ENCODE measurements around the gene ANKS1B. TPM values are rescaled to one million over a fixed set of nuclear protein-coding genes. Genes with fewer than 3 reads are reported as not detected.
"Not testable (repeated sequence)": the region's sequence is repeated elsewhere in the genome, so short reads cannot be mapped to it uniquely, and the experiment has no call there.

The ANKS1B gene
- total RNA-seq, 1 donor from 2014 or later: 2.3 TPM

GRCh38 chr12:99036566-99036965 lies 948.2 kb downstream of the ANKS1B start:
- TF ChIP-seq, protein P1, sequence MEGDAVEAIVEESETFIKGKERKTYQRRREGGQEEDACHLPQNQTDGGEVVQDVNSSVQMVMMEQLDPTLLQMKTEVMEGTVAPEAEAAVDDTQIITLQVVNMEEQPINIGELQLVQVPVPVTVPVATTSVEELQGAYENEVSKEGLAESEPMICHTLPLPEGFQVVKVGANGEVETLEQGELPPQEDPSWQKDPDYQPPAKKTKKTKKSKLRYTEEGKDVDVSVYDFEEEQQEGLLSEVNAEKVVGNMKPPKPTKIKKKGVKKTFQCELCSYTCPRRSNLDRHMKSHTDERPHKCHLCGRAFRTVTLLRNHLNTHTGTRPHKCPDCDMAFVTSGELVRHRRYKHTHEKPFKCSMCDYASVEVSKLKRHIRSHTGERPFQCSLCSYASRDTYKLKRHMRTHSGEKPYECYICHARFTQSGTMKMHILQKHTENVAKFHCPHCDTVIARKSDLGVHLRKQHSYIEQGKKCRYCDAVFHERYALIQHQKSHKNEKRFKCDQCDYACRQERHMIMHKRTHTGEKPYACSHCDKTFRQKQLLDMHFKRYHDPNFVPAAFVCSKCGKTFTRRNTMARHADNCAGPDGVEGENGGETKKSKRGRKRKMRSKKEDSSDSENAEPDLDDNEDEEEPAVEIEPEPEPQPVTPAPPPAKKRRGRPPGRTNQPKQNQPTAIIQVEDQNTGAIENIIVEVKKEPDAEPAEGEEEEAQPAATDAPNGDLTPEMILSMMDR (IDR thresholded peaks at IDR 0.05): no peak

DNA sequence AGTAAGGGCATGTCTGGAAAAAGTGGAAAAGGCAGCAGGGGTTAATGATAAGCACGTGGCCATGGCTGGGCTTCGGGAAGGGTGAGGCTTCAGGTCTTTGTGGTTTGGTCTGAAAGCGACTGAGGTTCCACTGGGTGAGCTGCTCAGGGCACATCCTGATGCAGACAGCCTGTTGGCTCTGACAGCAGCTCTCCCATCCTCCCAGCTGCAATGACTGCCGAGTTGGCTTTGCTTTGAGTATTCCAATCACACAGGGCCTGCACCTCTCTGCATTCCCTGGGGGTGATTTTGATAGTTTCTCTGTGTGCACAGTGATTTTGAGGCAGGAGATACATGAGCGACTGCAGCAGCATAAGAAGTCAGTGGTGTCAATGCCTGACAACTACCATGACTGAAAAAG lies 948.9 kb downstream of the ANKS1B start:
- no peak for DNase-seq (ENCODE audit: low spot score)
- Mint-ChIP-seq H3K9me3 (ENCODE audit: low read depth) (peaks cover 4% of the 10 kb centered on the region), H3K4me3 (ENCODE audit: unreplicated experiment) (no peak overlapping the region), H3K27ac (ENCODE audit: unreplicated experiment) (no peak overlapping the region), H3K27me3 (ENCODE audit: low read depth) (peaks cover 18% of the 10 kb centered on the region), H3K36me3 (ENCODE audit: low read depth) (peaks cover 2% of the 10 kb centered on the region), H3K4me1 (ENCODE audit: low read depth) (no peaks in the 10 kb centered on the region)
- TF ChIP-seq, protein P1 (IDR thresholded peaks at IDR 0.05): no peak

More at GRCh38 chr12:99036566-99036965, 948.2 kb downstream of the ANKS1B start:
- no peak for DNase-seq (ENCODE audit: low spot score)
- Mint-ChIP-seq H3K4me3 (ENCODE audit: unreplicated experiment) (no peak overlapping the region), H3K27me3 (ENCODE audit: low read depth) (peaks cover 14% of the 10 kb centered on the region), H3K9me3 (ENCODE audit: low read depth) (peaks cover 4% of the 10 kb centered on the region), H3K36me3 (ENCODE audit: low read depth) (peaks cover 2% of the 10 kb centered on the region), H3K4me1 (ENCODE audit: low read depth) (no peaks in the 10 kb centered on the region), H3K27ac (ENCODE audit: unreplicated experiment) (no peak overlapping the region)

DNA sequence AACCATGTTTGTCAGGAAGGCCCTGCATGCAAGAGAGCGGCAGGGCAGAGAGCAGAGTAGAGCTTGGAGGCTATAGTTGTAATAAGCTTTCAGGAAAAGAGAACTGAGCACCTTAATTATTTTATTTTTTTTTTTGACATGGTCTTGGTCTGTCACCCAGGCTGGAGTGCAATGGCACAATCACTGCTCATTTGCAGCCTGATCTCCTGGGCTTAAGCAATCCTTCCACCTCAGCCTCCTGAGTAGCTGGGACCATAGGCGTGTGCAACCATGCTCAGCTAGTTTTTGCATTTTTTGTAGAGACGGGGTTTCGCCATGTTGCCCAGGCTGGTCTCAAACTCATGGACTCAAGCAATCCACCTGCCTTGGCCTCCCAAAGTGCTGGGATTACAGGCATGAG lies 950.5 kb downstream of the ANKS1B start:
- H3K27me3 Mint-ChIP-seq (ENCODE audit: low read depth): peaks cover 25% of the 10 kb centered on the region
- H3K9me3 Mint-ChIP-seq (ENCODE audit: low read depth); DNase-seq (ENCODE audit: low spot score); H3K27ac Mint-ChIP-seq (ENCODE audit: unreplicated experiment); H3K36me3 Mint-ChIP-seq (ENCODE audit: low read depth); H3K4me3 Mint-ChIP-seq (ENCODE audit: unreplicated experiment); H3K4me1 Mint-ChIP-seq (ENCODE audit: low read depth): not testable (repeated sequence)

DNA sequence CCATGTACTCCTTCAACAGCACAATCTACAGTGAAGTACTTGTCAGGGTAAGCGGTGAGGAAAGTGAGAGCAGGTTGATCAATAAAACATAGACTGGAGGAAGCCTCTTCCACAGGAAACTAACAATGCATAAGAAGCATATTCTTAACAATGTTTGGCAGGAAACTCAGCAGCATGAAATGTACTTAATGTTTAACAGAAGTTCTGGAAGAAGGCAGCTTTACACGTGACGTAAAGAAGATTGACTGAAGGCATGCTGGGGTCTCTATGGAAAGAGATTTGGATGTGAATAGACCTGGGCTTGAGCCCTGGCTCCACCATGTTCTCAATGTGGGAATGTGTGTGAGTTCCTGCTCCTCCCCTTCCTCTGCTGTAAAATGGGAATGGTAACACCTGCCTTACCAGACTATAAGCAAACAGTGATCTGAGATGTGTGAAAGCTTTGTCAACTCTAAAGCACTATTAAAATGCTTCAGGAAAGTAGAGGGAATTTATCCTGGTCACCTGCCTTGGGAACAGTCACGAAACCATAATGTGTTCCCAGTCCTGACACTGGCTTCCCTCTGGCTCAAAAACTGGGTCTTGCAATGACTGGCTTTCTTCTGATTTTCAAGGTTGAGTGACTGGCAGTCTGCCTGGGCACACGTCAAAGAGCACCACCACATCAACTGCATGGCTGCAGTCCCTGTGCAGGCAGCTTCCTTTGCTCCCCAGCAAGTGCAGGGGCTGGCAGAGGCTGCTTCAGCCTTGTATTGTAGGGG lies 955.0 kb downstream of the ANKS1B start:
- peaks cover 2% of the 10 kb centered on the region for H3K36me3 Mint-ChIP-seq (ENCODE audit: low read depth)
- no peak overlapping the region for H3K27ac Mint-ChIP-seq (ENCODE audit: unreplicated experiment)
- H3K4me1 Mint-ChIP-seq (ENCODE audit: low read depth): no peaks in the 10 kb centered on the region
- DNase-seq (ENCODE audit: low spot score): no peak
- peaks cover 19% of the 10 kb centered on the region for H3K27me3 Mint-ChIP-seq (ENCODE audit: low read depth)
- H3K4me3 Mint-ChIP-seq (ENCODE audit: unreplicated experiment): no peak overlapping the region
- TF ChIP-seq, protein P1 (IDR thresholded peaks at IDR 0.05): no peak
- H3K9me3 Mint-ChIP-seq (ENCODE audit: low read depth): peaks cover 4% of the 10 kb centered on the region

- no peak for DNase-seq (ENCODE audit: low spot score)
- peaks cover 25% of the 10 kb centered on the region for H3K27me3 Mint-ChIP-seq (ENCODE audit: low read depth)
- TF ChIP-seq, protein P1 (IDR thresholded peaks at IDR 0.05): no peak
- peaks cover 3% of the 10 kb centered on the region for H3K9me3 Mint-ChIP-seq (ENCODE audit: low read depth)
- H3K4me3 Mint-ChIP-seq (ENCODE audit: unreplicated experiment): no peak overlapping the region
- H3K27ac Mint-ChIP-seq (ENCODE audit: unreplicated experiment): no peak overlapping the region
- H3K4me1 Mint-ChIP-seq (ENCODE audit: low read depth): no peaks in the 10 kb centered on the region
- H3K36me3 Mint-ChIP-seq (ENCODE audit: low read depth): peaks cover 2% of the 10 kb centered on the region
These were observed 957.3 kb downstream of the ANKS1B start for GRCh38 chr12:99027461-99027860.

GRCh38 chr12:99027055-99027393 lies 957.7 kb downstream of the ANKS1B start:
- Mint-ChIP-seq H3K36me3 (ENCODE audit: low read depth) (no peaks in the 10 kb centered on the region), H3K4me3 (ENCODE audit: unreplicated experiment) (no peak overlapping the region), H3K27me3 (ENCODE audit: low read depth) (peaks cover 30% of the 10 kb centered on the region), H3K4me1 (ENCODE audit: low read depth) (no peaks in the 10 kb centered on the region), H3K9me3 (ENCODE audit: low read depth) (no peaks in the 10 kb centered on the region), H3K27ac (ENCODE audit: unreplicated experiment) (no peak overlapping the region)
- DNase-seq (ENCODE audit: low spot score): no peak
- TF ChIP-seq, protein P1 (IDR thresholded peaks at IDR 0.05): no peak
